NK-92 (cell line): ENCODE results near the gene ZNF687.
"Not testable (repeated sequence)": the region's sequence is repeated elsewhere in the genome, so short reads cannot be mapped to it uniquely, and the experiment has no call there.

Experiments used
- DNase-seq: peaks from one replicate; lab custom pipeline; 2025; ENCODE audit not compliant: unreplicated experiment; lab: John Stamatoyannopoulos, UW

Gene ZNF687

GRCh38 chr1:151281969-151282882 lies at the start of gene ZNF687:
ZNF687 (plus strand) TSS chr1:151282299; CDS start chr1:151286292, 3,993 bp downstream.
- DNase-seq: peak; percentile 96

GRCh38 chr1:151235235-151235634 lies 46.9 kb upstream of the ZNF687 start:
- DNase-seq: no peak

- no peak for DNase-seq
Measured at GRCh38 chr1:151237678-151238466, 44.2 kb upstream of the ZNF687 start.

GRCh38 chr1:151238467-151238739 lies 43.7 kb upstream of the ZNF687 start:
- DNase-seq: no peak

GRCh38 chr1:151242442-151242841 lies 39.7 kb upstream of the ZNF687 start:
- DNase-seq: no peak

GRCh38 chr1:151243683-151244216 lies 38.3 kb upstream of the ZNF687 start:
- no peak for DNase-seq

GRCh38 chr1:151246786-151247185 lies 35.3 kb upstream of the ZNF687 start:
- DNase-seq: no peak

- no peak for DNase-seq
Measured at GRCh38 chr1:151251656-151252470, 30.2 kb upstream of the ZNF687 start.

- DNase-seq: peak; percentile 65
Measured at GRCh38 chr1:151254217-151255213, 27.6 kb upstream of the ZNF687 start, which contains the start of gene PSMD4. PSMD4 (plus strand) TSS chr1:151254734; CDS start chr1:151254783, 49 bp downstream.

GRCh38 chr1:151255381-151255780 lies 26.7 kb upstream of the ZNF687 start:
- no peak for DNase-seq

GRCh38 chr1:151259351-151259750 lies 22.7 kb upstream of the ZNF687 start:
- no peak for DNase-seq

- DNase-seq: no peak
Measured at GRCh38 chr1:151265446-151266236, 16.5 kb upstream of the ZNF687 start.

GRCh38 chr1:151266315-151266714 lies 15.8 kb upstream of the ZNF687 start:
- no peak for DNase-seq

- no peak for DNase-seq
Measured at GRCh38 chr1:151266821-151267220, 15.3 kb upstream of the ZNF687 start.

GRCh38 chr1:151267760-151268159 lies 14.3 kb upstream of the ZNF687 start:
- no peak for DNase-seq

GRCh38 chr1:151273924-151274466 lies 8.1 kb upstream of the ZNF687 start:
- DNase-seq: no peak

GRCh38 chr1:151275341-151275740 lies 6.8 kb upstream of the ZNF687 start:
- DNase-seq: not testable (repeated sequence)

- no peak for DNase-seq
Measured at GRCh38 chr1:151277249-151277648, 4.8 kb upstream of the ZNF687 start.
